Lower leg skin (tissue), 3 donors: ENCODE data around the gene TANC1.

ENCODE experiments used
- CTCF ChIP-seq, 3 donors: fragments of 450-650 bp; IDR thresholded peaks; one replicate each; pipeline ENCODE4 v1.5.1; 2016; ENCODE audit warnings: antibody characterized with exemption in 3 of 3, mild to moderate bottlenecking in 3 of 3, moderate library complexity in 2 of 3
- POLR2A ChIP-seq, 2 donors: fragments of 450-650 bp; IDR thresholded peaks; one replicate each; pipeline ENCODE4 v1.6.1; 2016 to 2017; ENCODE audit warnings: antibody characterized with exemption in 2 of 2, mild to moderate bottlenecking in 1 of 2, moderate library complexity in 1 of 2

GRCh38 chr2:159065313-159065712, 96.9 kb downstream of the TANC1 start:
- TF ChIP-seq CTCF (IDR thresholded peaks at IDR 0.05) (no peak), POLR2A (IDR thresholded peaks at IDR 0.05) (no peak)
